DOHH2 (cell line): Measurements from ENCODE around the gene HSBP1.

ENCODE experiments used
- H3F3A ChIP-seq: fragments of 200-600 bp; sonication (generic), shearing (Covaris generic); 2 replicates; pipeline ENCODE4 v1.6.0; 2016; ENCODE audit warnings: antibody characterized with exemption, mild to moderate bottlenecking; ENCODE audit not compliant: control insufficient read depth, insufficient read depth
- H3K27ac ChIP-seq: fragments of 200-600 bp; sonication (generic); 2 replicates; pipeline ENCODE4 v1.5.1; 2014; ENCODE audit warnings: low read depth, mild to moderate bottlenecking, low read length, moderate library complexity
- H3K27me3 ChIP-seq: fragments of 200-600 bp; sonication (generic); 2 replicates; pipeline ENCODE4 v1.6.1; 2014; ENCODE audit warnings: mild to moderate bottlenecking, low read length, mixed read lengths; ENCODE audit not compliant: control insufficient read depth
- H3K36me3 ChIP-seq: fragments of 200-600 bp; sonication (generic); 2 replicates; pipeline ENCODE4 v1.6.1; 2014; ENCODE audit warnings: mild to moderate bottlenecking, low read length, moderate library complexity, mixed read lengths; ENCODE audit not compliant: control insufficient read depth
- H3K4me1 ChIP-seq: fragments of 200-600 bp; sonication (generic); 2 replicates; pipeline ENCODE4 v1.6.1; 2014; ENCODE audit warnings: mild to moderate bottlenecking, low read length, mixed read lengths; ENCODE audit not compliant: control insufficient read depth
- H3K4me2 ChIP-seq: fragments of 200-600 bp; sonication (generic); 2 replicates; pipeline ENCODE4 v1.6.0; 2014; ENCODE audit warnings: mild to moderate bottlenecking, low read length, moderate library complexity
- H3K4me3 ChIP-seq: fragments of 200-600 bp; sonication (generic); 2 replicates; pipeline ENCODE4 v1.5.1; 2014; ENCODE audit warnings: mild to moderate bottlenecking, low read length, mixed read lengths
- H3K79me2 ChIP-seq: fragments of 200-600 bp; sonication (generic); 2 replicates; pipeline ENCODE4 v1.6.1; 2014; ENCODE audit warnings: mild to moderate bottlenecking, low read length, mixed read lengths; ENCODE audit not compliant: control insufficient read depth
- H3K9me2 ChIP-seq: fragments of 200-600 bp; sonication (generic); replicated peaks from 2 replicates; pipeline ENCODE4 v1.6.1; 2014; ENCODE audit warnings: mild to moderate bottlenecking, low read length, mixed read lengths; ENCODE audit not compliant: control insufficient read depth
- H3K9me3 ChIP-seq: fragments of 200-600 bp; sonication (generic); 2 replicates; pipeline ENCODE4 v1.6.1; 2014; ENCODE audit warnings: antibody characterized with exemption, low read length, mixed read lengths; ENCODE audit not compliant: control insufficient read depth, insufficient read depth
- H4K20me1 ChIP-seq: fragments of 200-600 bp; sonication (generic); 2 replicates; pipeline ENCODE4 v1.6.0; 2014; ENCODE audit warnings: low read depth, mild to moderate bottlenecking, antibody characterized with exemption, low read length, moderate library complexity; ENCODE audit not compliant: control insufficient read depth, insufficient read depth
- EZH2phosphoT487 ChIP-seq: fragments of 200-600 bp; sonication (generic); IDR thresholded peaks from 2 replicates; pipeline ENCODE4 v1.6.1; 2017; ENCODE audit warnings: borderline replicate concordance, mild to moderate bottlenecking, antibody characterized with exemption, low read length, moderate library complexity, mixed read lengths
- TF ChIP-seq, protein P1 (sequence below): fragments of 200-600 bp; sonication (generic); IDR thresholded peaks from one replicate; pipeline ENCODE4 v1.5.1; 2014; ENCODE audit warnings: antibody characterized with exemption, mild to moderate bottlenecking, low read depth, low read length; ENCODE audit not compliant: poor library complexity, severe bottlenecking

The HSBP1 gene

DNA sequence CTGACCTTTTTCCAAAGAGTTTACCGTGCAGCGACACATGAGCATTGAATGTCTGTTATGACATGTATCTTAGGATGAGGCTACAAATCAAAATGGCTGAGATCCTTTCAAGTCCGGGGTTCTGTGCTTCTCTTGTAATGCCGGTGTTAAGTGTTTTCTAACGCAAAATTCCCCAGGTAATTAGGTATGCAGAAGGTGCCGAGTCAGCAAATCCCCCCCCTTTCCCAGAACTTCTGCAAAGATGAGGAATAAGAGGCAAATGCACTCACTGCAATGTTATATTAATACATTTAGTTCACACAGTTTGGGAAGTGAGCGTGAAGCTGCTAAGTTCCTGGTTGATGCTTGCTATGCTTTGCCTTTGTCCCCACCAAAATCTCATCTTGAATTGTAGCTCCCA is 54.9 kb downstream of the HSBP1 start:
- Histone ChIP-seq H3K27ac (no peak overlapping the region), H3K36me3 (no peaks in the 10 kb centered on the region), H3F3A (no peaks in the 10 kb centered on the region), H3K4me1 (no peaks in the 10 kb centered on the region), H3K9me3 (no peaks in the 10 kb centered on the region), H4K20me1 (no peaks in the 10 kb centered on the region), H3K9me2 (no peaks in the 10 kb centered on the region), H3K79me2 (no peaks in the 10 kb centered on the region), H3K4me3 (no peak overlapping the region), H3K27me3 (no peaks in the 10 kb centered on the region), H3K4me2 (no peak overlapping the region)
- TF ChIP-seq EZH2phosphoT487, result no peak
- TF ChIP-seq, protein P1, sequence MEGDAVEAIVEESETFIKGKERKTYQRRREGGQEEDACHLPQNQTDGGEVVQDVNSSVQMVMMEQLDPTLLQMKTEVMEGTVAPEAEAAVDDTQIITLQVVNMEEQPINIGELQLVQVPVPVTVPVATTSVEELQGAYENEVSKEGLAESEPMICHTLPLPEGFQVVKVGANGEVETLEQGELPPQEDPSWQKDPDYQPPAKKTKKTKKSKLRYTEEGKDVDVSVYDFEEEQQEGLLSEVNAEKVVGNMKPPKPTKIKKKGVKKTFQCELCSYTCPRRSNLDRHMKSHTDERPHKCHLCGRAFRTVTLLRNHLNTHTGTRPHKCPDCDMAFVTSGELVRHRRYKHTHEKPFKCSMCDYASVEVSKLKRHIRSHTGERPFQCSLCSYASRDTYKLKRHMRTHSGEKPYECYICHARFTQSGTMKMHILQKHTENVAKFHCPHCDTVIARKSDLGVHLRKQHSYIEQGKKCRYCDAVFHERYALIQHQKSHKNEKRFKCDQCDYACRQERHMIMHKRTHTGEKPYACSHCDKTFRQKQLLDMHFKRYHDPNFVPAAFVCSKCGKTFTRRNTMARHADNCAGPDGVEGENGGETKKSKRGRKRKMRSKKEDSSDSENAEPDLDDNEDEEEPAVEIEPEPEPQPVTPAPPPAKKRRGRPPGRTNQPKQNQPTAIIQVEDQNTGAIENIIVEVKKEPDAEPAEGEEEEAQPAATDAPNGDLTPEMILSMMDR, result no peak

DNA sequence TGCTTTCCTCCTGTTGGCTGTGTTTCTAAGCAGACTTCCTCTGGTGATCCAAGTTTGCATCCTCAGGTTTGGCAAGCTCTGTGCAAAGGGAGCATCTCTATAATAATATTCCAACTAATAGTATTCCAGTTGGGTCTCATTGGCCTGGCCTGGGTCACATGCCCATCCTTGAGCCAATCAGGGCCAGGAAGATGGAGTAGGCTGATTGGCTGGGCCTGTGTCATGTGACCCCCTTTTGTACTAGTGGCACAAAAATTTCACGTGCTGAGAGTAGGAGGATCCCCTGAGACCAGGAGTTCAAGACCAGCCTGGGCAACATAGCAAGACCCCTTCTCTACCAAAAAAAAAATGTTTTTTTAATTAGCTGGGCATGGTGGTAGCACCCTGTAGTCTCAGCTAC is 55.9 kb downstream of the HSBP1 start:
- no peaks in the 10 kb centered on the region for H3K27me3 ChIP-seq
- TF ChIP-seq EZH2phosphoT487, result no peak
- H3K4me3 ChIP-seq, result no peak overlapping the region
- no peaks in the 10 kb centered on the region for H3F3A ChIP-seq
- H3K27ac ChIP-seq, result no peak overlapping the region
- no peaks in the 10 kb centered on the region for H3K4me1 ChIP-seq
- H3K4me2 ChIP-seq, result no peak overlapping the region
- no peaks in the 10 kb centered on the region for H3K9me3 ChIP-seq
- no peaks in the 10 kb centered on the region for H4K20me1 ChIP-seq
- no peaks in the 10 kb centered on the region for H3K79me2 ChIP-seq
- no peaks in the 10 kb centered on the region for H3K36me3 ChIP-seq
- H3K9me2 ChIP-seq, result no peaks in the 10 kb centered on the region
